Measurements from ENCODE around the gene SMIM45.

Gene SMIM45

DNA sequence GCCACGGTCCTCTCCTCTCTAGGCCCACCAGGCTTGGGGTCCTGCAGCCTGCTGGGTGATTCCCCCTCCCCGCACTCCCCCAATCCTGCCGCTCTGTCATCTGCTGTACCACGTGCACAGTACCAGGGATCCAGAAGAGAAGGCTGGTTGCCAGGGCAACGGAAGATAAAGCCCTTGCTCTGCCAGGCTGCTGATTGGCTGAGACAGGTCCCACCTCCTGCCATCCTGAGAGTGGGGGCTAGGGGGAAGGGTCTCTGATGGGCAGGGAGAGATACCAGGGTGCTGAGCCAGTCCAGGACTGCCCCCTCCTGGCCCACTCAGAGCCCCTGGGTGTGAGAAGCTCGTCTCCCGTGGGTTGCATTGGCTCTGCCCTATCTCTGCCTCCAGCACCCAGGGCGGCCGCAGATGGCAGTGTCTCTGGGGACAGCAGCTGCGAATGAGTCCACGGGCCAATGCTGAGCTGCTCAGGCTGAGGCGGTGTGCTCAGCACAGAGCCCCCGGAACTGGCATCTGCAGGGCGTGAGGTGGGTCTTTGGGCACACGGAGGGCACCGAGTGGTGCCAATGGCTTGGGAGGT is at the start of gene SMIM45:
Gene SMIM45 (plus strand): TSS at position 253 of the 577 bp plus-strand sequence.
- Mint-ChIP-seq H3K9me3 (no peaks in the 10 kb centered on the region), H3K36me3 (no peaks in the 10 kb centered on the region), H3K4me1 (peaks cover 4 to 6% of the 10 kb centered on the region in 2 donors), H3K4me3 (no peak within 1 kb of the TSS), H3K27me3 (ENCODE audit: low read depth in 3 of 3) (peaks cover 0 to 3% (median 0%) of the 10 kb centered on the region in 3 donors), H3K27ac (no peak within 1 kb of the TSS)
- no peak for DNase-seq

DNA sequence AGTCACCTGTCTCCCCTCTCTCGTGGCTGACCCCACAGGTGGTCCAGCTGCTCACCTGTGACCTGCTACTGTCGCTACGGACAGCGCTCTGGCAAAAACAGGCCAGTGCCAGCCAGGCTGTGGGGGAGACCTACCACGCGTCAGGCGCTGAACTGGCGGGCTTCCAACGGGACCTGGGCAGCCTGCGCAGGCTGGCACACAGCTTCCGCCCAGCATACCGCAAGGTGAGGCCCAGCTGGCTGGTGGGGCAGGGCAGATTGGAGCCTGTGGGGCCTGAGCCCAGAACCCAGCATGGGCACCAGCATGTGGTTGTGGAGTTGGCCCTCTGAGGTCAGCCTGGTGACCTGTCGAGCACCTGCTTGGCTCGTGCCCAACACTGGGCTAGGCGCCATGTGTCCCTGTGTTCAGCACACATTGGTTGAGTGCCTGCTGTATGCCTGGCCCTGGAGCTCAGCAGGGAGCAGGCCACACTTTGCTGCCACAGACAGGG is 49.0 kb upstream of the SMIM45 start:
- Mint-ChIP-seq H3K36me3 (peaks cover 3 to 17% (median 5%) of the 10 kb centered on the region in 3 donors), H3K27ac (no peak overlapping the region), H3K4me3 (no peak overlapping the region), H3K27me3 (ENCODE audit: low read depth in 3 of 3) (peaks cover 0 to 2% (median 1%) of the 10 kb centered on the region in 3 donors), H3K9me3 (no peaks in the 10 kb centered on the region), H3K4me1 (peaks cover 6% of the 10 kb centered on the region in 2 donors)
- DNase-seq: no peak

DNA sequence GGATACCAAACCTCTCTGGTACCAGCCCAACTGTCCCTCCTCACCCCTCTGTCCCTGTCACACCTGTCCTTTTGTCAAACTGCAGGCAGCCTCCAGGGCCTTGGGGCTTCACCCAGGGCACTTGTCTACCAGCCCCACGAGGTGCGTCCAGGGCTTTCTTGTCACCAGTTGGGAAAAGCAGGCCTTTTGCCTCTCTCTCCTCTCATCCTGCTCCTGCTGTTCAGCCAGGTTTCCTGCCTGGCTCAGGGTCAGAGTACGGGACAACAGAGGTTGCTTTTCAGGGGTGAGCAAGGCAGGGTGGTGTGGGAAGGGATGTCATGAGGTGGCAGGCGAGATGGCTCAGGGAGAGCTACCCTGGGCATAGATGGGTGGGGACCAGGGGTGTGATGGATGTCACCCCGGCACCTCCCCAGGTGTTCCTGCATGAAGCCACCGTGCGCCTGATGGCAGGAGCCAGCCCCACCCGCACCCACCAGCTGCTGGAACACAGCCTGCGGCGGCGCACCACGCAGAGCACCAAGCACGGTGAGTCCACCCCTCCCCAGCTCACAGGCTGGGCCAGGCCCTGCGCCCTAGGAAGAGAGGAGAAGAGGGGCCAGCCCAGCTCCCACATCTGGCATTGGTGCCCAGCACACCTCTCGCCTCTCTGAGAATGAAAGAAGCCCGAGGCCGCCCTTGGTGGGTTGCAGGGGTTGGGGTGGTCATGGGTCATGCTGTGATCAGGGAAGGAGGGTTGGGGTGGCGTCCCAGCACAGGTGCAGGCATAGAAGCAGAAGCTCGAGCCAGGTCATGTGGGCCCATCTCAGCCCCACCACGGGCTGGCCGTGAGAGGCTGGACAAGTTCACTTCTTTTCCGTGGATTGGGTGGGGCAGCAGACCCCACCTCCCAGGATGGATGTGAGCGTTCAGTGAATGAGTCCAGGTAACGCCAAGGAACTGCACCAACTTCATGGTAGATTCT is 47.2 kb upstream of the SMIM45 start:
- H3K36me3 Mint-ChIP-seq: peaks cover 0 to 14% (median 5%) of the 10 kb centered on the region in 3 donors
- no peak overlapping the region for H3K4me3 Mint-ChIP-seq
- H3K27ac Mint-ChIP-seq: peak overlapping the region in 1 of 6 donors; percentile 72
- DNase-seq: no peak
- H3K27me3 Mint-ChIP-seq (ENCODE audit: low read depth in 3 of 3): peaks cover 2 to 8% (median 3%) of the 10 kb centered on the region in 3 donors
- H3K9me3 Mint-ChIP-seq: no peaks in the 10 kb centered on the region
- H3K4me1 Mint-ChIP-seq: peaks cover 22 to 23% of the 10 kb centered on the region in 2 donors

DNA sequence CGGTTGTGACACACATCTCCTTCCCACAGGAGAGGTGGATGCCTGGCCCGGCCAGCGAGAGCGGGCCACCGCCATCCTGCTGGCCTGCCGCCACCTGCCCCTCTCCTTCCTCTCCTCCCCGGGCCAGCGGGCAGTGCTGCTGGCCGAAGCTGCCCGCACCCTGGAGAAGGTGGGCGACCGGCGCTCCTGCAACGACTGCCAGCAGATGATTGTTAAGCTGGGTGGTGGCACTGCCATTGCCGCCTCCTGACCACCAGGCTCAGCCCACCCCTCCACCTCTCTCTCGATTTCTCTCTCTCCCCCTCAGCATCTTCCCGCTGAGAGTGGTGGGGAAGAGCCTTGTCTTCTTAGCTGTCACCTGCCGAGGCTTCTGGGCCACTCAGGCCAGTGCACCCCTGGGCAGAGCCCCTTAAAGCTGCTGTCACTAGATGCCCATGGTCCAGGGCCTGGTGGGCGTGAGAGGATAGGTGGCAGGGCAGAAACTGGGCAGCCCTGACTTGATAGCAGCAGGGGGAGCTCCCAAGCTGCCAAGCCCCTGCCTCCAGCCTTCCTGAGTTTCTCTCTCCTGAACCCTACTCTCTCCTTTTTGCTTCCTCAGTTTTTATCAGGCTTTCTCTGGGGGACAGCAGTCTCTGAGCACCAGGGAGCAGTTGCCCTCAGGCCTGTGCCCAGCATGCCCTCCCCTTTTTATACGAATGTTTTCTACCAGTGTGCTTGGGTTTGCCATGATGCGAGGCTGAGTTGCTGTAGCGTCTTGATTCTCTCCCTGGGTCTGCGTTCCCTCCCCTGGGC is 46.3 kb upstream of the SMIM45 start:
- H3K27me3 Mint-ChIP-seq (ENCODE audit: low read depth in 3 of 3): peaks cover 2 to 8% (median 3%) of the 10 kb centered on the region in 3 donors
- H3K9me3 Mint-ChIP-seq: no peaks in the 10 kb centered on the region
- H3K36me3 Mint-ChIP-seq: peaks cover 0 to 9% (median 5%) of the 10 kb centered on the region in 3 donors
- no peak for DNase-seq
- no peak overlapping the region for H3K4me3 Mint-ChIP-seq
- peaks cover 22 to 23% of the 10 kb centered on the region in 2 donors for H3K4me1 Mint-ChIP-seq
- H3K27ac Mint-ChIP-seq: peak overlapping the region in 1 of 6 donors; percentile 49

DNA sequence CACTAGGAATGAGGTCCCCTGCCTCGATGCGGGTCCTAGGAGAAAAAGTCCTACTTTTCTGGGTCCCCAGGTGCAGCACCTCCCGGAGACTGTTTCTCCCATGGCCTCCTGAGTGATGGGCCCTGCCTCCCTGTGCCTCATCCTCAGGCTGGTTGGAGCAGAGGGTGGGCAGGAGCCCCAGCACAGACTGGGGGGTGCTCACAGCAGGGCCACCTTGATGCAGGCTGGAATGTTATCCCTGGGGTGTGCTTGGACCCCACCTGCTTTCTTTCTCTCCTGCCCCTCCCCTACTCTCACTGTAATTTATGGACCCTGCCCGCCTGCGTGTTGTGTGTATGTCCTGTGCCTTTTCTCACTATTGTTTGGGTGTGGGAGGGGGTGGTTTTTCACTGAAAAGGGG is 45.1 kb upstream of the SMIM45 start:
- Mint-ChIP-seq H3K4me1 (peaks cover 24 to 27% of the 10 kb centered on the region in 2 donors), H3K4me3 (no peak overlapping the region), H3K27ac (no peak overlapping the region), H3K9me3 (no peaks in the 10 kb centered on the region), H3K36me3 (peaks cover 0 to 9% (median 5%) of the 10 kb centered on the region in 3 donors), H3K27me3 (ENCODE audit: low read depth in 3 of 3) (peaks cover 4 to 13% (median 7%) of the 10 kb centered on the region in 3 donors)
- no peak for DNase-seq

DNA sequence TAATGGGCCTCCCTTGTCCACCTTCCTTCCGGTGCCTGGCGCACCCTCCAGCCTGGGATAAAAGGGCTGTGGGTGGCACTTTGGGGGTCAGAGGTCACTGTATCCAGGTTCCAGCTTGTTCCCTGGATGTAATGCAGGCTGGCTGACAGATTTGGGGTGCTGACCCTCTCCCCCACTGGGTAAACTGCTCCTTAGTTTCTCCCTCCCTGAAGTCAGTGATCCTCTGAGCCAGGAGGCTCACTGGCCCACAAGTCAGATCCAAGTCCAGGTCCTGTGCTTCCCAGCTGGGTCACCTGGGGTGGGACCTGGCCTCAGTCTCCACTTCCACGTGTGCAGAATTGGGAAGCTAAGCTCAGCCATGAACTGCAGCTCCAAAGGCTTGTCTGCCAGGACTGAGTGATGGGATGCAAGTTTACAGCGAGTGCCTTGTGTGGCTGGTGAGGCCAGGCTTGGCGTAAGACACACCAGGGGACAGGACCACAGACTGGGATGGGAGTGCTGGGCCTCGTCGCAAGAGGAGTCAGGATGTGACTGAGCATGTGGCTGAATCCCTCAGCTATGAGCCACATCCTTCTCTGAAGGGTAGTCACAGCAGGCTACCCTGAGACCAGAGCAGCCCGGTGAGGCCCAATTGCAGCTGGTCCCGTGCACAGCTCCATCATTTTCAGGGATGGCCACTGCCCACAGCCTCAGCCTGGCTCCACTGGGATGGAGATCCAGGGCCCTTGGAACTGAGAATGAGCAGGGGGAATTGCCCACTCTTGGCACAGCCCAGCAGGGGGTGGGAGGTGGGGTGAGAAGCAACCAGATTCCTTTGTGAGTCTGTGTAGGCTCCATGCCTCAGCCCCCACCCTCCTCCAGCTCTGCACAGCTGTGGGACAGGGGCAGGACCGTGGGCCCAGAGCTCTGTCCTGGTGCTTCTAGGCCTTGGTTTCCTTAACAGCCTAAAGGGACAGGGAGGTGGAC is 44.2 kb upstream of the SMIM45 start:
- Mint-ChIP-seq H3K36me3 (peaks cover 0 to 9% (median 5%) of the 10 kb centered on the region in 3 donors), H3K4me3 (peak overlapping the region; percentile 21 to 82 (median 71)), H3K27ac (peak overlapping the region in 4 of 6 donors; percentile 65 to 81 (median 67)), H3K4me1 (peaks cover 26 to 27% of the 10 kb centered on the region in 2 donors), H3K27me3 (ENCODE audit: low read depth in 3 of 3) (peaks cover 7 to 16% (median 7%) of the 10 kb centered on the region in 3 donors), H3K9me3 (no peaks in the 10 kb centered on the region)
- no peak for DNase-seq

DNA sequence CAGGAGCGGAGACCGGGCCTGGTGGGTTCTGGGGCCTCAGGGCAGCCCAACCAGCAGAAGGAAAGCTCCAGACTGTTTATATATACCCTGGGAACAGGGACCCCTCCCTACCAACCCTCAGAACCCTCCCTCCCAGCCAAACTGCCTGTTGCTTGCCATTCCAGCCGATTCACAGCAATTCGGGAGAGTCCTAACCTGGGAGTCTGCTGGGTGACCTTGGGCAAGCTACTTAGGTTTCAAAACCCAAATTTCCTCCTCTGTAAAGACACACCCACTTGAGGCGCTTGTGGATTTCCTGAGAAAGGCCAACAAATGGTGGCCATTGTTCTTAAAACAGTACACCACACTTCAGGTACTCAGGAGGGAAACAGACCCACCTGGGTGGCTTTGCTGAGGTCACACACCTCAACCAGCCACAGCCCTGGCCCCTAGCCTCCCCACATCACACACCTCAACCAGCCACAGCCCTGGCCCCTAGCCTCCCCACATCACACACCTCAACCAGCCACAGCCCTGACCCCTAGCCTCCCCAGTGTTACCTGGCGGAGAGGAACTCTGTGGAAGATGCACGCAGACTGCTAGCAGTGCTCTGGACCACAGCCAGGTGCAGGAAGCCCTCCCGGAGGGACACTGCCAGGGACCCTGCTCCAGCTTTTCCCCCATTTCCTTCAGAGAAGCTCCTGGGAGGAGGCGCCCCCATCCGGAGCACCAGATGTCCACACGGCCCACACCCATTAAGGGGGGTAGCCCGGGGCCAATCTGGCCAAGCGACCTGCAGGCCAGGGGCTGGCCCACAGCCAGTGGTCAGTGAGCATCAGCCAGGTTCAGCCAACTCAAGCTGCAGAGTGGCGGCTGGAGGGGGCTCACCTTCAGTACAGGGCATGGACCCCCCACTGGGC is 43.3 kb upstream of the SMIM45 start:
- Mint-ChIP-seq H3K27me3 (ENCODE audit: low read depth in 3 of 3) (peaks cover 10 to 20% (median 13%) of the 10 kb centered on the region in 3 donors), H3K36me3 (peaks cover 0 to 7% (median 5%) of the 10 kb centered on the region in 3 donors), H3K4me3 (peak overlapping the region; percentile 67 to 82 (median 73)), H3K4me1 (peaks cover 26 to 27% of the 10 kb centered on the region in 2 donors), H3K27ac (peak overlapping the region in 4 of 6 donors; percentile 62 to 71 (median 70)), H3K9me3 (no peaks in the 10 kb centered on the region)
- DNase-seq: peak in 1 of 3 donors; percentile 19

DNA sequence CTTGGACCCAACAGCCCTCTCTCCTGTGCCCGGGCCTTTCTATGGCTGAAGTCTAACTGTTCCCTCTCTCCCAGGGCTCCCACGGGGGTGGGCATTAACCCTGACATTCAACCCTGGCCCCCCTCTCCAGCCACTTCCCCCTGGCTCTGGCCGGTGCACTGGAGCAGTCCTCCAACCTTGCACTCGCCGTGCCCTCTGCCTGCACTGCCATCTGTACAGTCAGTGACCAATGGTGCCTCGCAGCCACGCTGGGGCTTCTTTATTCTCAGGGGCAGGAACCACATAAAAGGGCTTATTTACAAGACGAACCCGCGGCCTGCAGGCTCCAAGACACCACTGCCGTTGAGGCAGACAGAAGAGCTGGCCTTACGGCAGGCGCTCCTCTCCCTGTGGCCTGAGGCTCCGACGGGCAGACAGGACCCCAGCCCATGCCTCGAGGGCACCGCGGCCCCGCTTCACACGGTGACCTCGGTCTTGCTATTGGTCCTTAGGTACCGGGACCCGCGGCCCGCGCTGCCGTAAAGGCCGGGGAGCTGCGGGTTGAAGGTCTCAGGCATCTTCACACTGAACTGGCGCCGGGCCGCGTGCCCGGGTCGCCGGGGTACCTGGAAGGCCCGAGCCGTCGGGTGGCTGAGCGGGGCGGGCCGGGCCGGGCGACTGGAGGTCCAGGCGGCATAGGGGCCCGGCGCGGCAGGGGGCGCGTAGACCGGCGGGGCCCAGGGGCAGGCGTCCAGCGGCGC is 42.5 kb upstream of the SMIM45 start:
- Mint-ChIP-seq H3K36me3 (peaks cover 0 to 6% (median 5%) of the 10 kb centered on the region in 3 donors), H3K27me3 (ENCODE audit: low read depth in 3 of 3) (peaks cover 10 to 20% (median 13%) of the 10 kb centered on the region in 3 donors), H3K27ac (peak overlapping the region in 1 of 6 donors; percentile 65), H3K9me3 (no peaks in the 10 kb centered on the region), H3K4me3 (peak overlapping the region; percentile 65 to 79 (median 76)), H3K4me1 (peaks cover 26 to 27% of the 10 kb centered on the region in 2 donors)
- no peak for DNase-seq

DNA sequence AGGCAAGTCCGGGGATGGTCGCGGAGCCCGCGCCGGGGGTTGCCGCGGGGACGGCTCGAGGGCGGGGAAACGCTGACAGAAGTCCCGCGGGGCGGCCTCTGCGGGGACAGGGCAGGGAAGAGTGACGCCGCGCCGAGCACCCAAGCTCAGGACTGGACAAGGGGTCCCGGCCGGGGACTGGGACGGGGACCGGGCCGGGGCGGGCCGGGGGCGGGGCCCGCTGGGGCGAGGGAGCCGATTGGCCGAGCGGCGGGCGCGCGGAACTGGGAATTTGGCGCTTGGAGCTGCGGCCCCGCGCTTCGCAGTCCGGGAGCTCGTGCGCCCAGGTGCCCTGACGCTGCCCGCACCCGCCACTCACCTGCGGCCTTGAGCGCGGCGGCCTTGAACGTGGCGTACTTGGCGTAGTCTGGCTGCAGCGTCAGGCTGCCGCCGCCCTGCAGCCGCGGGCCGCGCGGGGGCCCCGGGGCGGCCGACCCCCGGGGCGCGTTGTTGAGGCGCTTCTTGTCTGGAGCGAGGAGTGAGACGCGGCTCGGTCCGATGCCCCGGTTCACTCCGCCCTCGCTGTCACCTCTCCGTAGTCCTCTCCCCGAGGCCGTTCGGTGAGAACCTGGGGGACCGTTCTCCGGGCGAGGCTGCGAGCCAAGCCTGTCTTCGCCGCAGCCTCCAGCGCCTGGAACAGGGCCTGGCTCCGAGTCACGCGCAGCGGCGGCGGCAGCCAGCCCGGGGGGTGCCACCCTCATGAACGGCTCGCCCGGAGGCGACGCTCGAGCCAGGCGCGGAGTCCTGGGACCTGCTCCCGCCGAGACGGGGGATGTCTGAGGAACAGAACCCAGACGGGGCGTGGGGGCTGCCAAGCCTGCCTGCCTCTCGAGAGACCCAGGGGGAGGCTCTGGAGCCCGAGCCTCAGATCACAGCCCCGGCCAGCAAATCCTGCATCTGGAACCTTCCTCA is 41.6 kb upstream of the SMIM45 start:
- Mint-ChIP-seq H3K4me1 (peaks cover 26 to 27% of the 10 kb centered on the region in 2 donors), H3K27ac (no peak overlapping the region), H3K4me3 (peak overlapping the region in 4 of 5 donors; percentile 35 to 66 (median 62)), H3K36me3 (peaks cover 0 to 6% (median 5%) of the 10 kb centered on the region in 3 donors), H3K9me3 (no peaks in the 10 kb centered on the region), H3K27me3 (ENCODE audit: low read depth in 3 of 3) (peaks cover 13 to 20% (median 14%) of the 10 kb centered on the region in 3 donors)
- DNase-seq: no peak

DNA sequence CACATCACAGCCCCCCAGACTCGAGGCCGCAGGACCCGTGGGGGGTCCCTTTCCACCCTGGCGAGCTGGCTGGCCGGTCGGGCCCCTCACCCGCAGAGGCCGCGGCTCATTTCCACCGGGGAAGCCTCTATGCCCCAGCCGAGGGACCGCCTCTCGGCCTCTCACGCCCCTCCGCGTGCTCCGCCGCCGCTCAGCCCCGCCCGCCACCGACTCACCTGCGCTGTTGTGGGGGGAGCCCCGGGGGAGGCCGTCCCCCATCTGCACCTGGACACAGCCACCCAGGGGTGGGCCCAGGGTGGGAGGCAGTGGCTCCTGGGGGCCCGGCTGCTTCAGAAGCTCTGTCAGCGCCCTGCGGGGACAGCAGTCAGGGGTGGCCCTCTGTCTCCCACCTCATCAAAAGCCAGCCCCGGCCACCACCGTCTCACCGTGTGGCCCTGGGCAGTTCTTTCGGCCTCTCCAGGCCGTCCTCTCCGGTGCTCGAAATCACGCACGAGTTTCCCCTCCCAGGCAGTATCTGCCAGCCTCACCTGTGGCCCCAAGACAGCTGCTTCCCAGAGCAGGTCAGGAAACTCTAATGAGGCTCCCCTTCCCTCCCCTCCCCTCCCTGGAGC is 40.8 kb upstream of the SMIM45 start:
- peaks cover 17 to 26% (median 17%) of the 10 kb centered on the region in 3 donors for H3K27me3 Mint-ChIP-seq (ENCODE audit: low read depth in 3 of 3)

More for the DNA sequence above, 40.8 kb upstream of the SMIM45 start:
- H3K4me1 Mint-ChIP-seq: peaks cover 27 to 29% of the 10 kb centered on the region in 2 donors
- H3K27ac Mint-ChIP-seq: no peak overlapping the region
- H3K4me3 Mint-ChIP-seq: peak overlapping the region; percentile 58 to 70 (median 66)
- DNase-seq: no peak
- no peaks in the 10 kb centered on the region for H3K9me3 Mint-ChIP-seq
- H3K36me3 Mint-ChIP-seq: no peaks in the 10 kb centered on the region
